NT2/D1 (cell line): ENCODE measurements around the gene DNAH17.

Experiments
- SUZ12 ChIP-seq: IDR thresholded peaks from 2 replicates; pipeline ENCODE4 v1.6.1; 2011; ENCODE audit not compliant: insufficient read length, insufficient read depth; ENCODE audit errors: extremely low read depth
- YY1 ChIP-seq: IDR thresholded peaks from 2 replicates; pipeline ENCODE4 v1.6.1; 2011; ENCODE audit not compliant: insufficient read length, insufficient read depth
- ZNF274 ChIP-seq: IDR thresholded peaks from 2 replicates; pipeline ENCODE4 v1.6.1; 2011; ENCODE audit warnings: mild to moderate bottlenecking, low read depth, low read length

DNA sequence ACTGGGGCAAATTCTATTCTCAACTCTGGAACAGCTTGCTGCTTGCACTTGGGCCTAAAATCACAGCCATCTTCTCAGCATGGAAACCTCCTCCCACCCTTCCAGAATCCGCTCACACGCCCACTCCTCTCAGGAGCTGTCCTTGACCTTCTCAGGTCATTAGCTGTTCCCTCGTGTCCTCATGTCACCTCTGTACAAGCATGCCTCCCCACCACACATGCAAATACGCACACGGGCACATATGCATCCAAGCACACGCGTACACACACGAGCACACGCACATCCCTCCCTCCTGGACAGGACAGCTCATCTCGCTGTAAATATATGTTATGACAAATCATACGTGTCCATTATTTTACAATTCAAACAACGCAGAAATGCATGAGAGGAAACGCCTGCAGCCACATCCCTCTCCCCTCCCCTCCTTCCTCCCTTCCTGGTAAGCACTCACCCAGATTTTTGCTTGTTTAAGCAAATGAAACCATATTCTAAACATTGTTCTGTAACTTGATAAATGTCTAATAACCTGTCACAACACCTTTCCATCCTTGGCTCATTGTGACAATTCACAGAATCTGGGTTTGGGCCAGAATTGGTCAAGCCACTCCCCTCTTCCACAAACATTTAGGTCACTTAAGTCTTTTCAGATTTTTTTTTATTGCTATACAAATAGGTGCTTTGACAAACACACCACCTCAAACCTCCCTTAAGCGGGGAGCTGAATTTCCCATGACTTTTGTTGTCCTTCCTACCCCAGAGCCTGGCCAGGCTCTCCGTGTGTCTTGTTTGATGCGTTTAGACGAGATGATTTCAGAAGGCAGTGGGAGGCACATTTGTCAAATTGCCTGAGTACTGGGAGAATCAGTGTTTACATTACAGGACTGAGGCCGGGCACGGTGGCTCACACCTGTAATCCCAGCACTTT, 41.7 kb downstream of the DNAH17 start:
- no peak for TF ChIP-seq SUZ12
- TF ChIP-seq ZNF274, result no peak
- no peak for TF ChIP-seq YY1
